ENCODE data around the gene AMZ1.
"Not testable (repeated sequence)": the region's sequence is repeated elsewhere in the genome, so short reads cannot be mapped to it uniquely, and the experiment has no call there.

The AMZ1 gene

DNA sequence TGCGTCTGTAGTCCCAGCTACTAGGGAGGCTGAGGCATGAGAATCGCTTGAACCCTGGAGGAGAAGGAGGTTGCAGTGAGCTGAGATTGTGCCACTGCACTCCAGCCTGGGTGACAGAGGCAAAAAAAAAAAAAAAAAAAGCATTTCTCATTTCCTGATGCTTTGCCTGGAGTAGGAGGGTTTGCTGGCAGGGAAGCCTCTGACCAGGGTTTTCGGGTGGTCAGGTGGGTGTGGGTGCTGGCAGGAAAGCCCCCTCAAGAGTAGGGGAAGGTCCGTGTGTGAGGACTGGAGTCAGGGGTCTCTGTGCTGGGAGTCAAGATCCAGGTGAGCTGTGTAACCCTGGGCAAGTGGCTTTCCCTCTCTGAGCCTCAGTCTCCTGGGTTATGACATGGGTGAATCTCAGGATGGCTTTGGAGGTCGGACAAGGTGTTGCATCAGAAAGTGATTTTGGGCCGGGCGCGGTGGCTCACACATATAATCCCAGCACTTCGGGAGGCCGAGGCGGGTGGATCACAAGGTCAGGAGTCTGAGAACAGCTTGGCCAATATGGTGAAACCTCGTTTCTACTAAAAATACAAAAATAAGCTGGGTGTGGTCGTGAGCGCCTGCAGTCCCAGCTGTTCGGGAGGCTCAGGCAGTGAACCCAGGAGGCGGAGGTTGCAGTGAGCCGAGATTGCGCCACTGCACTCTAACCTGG lies 3.2 kb downstream of the AMZ1 start:
- DNase-seq (ENCODE audit: low read depth in 2 of 2): no peak

DNA sequence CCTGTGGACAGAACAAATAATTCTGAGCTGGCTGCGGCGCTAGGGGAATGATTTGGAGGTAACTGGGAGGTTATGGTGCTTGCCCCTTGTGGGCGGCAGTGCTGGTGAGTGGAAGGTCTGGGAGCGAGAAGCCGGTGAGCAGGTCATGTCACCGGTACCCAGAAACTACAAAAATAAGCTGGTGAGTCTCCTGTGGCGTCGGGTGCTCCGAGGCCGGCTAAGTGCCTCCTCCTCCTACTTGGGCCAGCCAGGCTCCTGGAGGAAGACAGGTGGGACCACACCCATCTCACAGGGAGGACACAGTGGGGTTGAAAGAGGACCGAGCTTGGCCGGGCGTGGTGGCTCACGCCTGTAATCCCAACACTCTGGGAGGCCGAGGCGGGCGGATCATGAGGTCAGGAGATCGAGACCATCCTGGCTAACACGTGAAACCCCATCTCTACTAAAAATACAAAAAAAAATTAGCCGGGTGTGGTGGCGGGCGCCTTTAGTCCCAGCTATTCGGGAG lies 4.0 kb downstream of the AMZ1 start:
- not testable (repeated sequence) for DNase-seq (ENCODE audit: low read depth in 2 of 2)

DNA sequence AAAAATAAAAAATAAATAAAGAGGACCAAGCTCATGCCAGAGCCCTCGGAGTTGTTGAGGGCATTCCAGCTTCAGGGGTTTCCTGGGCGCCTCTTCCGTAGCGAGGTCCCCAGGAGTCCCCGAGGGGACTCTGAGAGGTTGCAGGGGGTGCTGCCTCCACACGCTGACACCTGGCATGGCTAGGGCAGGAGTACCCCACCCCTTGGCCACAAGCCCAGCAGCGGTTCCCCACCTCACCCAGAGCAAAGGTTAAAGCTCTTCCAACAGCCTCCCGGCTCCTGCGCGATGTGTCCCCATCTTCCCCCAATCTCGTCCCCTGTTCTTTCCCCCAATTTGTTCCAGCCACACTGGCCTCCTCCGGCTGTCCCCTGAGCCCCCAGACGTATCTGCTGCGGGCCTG lies 4.5 kb downstream of the AMZ1 start:
- no peak for DNase-seq (ENCODE audit: low read depth in 2 of 2)

DNA sequence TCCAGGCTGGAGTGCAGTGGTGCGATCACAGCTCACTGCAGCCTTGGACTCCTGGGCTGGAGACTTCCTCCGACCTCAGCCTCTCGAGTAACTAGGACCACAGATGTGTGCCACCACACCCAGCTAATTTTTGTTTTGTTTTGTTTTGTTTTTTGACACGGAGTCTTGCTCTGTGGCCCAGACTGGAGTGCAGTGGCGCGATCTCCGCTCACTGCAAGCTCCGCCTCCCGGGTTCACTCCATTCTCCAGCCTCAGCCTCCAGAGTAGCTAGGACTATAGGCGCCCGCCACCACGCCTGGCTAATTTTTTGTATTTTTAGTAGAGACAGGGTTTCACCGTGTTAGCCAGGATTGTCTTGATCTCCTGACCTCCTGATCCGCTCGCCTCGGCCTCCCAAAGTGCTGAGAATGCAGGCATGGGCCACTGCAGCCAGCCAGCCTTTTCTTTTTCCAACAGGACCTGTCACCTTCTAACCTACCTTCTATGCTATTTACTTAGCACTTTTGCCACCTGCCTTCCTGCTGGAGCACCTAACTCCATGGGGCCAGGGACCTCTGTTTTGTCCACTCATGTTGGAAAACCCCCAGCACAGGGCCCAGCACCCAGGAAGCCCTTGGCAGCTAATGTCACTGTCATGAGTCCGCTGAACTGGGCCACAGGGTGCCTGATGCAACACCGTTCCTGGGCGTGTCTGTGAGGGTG lies 5.6 kb downstream of the AMZ1 start:
- not testable (repeated sequence) for DNase-seq (ENCODE audit: low read depth in 2 of 2)

DNA sequence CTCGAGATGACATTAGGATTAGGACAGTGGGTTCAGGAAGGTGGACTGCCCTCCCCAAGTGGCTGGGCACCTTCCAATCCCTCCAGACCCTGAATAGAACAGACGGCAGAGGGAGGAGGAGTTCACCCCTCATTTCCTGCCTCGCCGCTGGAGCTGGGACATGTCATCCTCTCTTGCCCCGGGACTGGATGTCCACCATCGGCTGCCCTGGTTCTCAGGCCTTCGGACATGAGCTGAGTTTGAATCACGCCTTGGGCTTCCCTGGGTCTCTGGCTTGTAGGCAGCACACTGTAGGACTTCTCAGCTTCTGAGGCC lies 6.1 kb downstream of the AMZ1 start:
- DNase-seq (ENCODE audit: low read depth in 2 of 2): not testable (repeated sequence)

DNA sequence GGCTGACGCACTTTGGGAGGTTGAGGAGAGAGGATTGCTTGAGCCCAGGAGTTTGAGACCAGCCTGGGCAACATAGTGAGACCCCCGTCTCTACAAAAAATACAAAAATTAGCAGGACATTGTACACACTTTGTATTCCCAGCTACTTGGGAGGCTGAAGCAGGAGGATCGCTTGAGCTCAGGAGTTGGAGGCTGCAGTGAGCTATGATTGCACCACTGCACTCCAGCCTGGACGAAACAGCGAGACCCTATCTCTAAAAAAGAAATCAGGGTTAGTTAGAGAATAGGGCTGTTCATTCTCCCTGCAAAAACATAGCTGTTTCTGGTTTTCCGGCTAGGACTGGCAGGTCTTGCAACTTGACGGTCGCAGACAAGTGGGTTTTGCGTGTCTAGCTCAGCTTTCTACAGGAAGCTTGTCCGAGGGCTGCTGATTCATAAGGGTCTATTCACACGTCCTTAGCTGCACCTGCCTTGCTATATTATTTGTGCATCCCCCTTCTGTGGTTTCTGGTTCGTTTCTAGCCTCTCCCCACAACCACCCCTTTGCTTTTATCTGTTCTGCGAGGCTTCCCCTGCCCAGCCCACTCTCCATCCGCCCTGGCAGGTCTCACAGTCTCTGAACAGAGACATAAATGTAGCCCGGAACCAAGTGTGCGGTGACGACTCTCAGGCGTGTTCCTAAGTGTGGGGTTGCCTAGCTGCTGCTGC lies 10.7 kb downstream of the AMZ1 start:
- peak in 1 of 2 experiments; percentile 42 for DNase-seq (ENCODE audit: low read depth in 2 of 2)

DNA sequence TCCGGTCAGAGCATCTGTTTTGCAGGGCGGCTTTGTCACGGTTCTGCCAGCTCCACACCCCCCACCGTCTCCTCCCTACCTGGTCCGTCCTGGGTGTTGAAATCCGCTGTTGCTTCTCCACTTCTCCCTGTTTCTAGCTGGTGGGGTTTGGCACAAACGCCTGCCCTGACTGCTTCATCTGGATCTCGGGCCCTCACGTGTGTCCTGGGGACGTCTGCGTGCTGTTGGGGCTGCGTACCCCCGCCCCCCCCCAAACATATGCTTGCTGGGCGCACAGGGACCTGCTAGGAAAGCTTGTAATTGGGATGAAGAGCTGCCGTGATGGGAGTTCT lies 11.3 kb downstream of the AMZ1 start:
- no peak for DNase-seq (ENCODE audit: low read depth in 2 of 2)

DNA sequence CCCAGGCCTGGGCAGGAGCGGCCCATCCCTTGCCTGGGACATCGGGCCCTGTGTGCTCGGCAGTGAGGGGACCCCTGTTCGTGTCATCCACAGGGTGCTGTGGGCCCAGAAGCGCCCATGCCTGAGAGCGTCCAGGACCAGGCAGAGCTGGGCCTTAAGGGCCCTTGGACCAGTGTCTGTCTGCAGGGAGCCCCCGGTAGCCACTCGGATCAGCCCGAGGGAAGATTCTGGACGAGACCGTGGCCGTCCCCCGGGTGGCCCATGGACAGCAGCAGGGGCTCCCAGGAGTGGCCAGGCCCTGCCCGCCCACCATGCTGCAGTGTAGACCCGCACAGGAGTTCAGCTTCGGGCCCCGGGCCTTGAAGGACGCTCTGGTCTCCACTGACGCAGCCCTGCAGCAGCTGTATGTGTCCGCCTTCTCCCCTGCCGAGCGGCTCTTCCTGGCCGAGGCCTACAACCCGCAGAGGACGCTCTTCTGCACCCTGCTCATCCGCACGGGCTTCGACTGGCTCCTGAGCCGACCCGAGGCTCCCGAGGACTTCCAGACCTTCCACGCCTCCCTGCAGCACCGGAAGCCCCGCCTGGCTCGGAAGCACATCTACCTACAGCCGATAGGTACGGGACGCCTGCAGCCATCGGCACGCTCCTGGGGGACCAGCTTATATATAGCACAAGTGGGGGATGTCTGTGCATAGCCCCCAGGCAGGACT lies 12.3 kb downstream of the AMZ1 start:
- no peak for DNase-seq (ENCODE audit: low read depth in 2 of 2)

DNA sequence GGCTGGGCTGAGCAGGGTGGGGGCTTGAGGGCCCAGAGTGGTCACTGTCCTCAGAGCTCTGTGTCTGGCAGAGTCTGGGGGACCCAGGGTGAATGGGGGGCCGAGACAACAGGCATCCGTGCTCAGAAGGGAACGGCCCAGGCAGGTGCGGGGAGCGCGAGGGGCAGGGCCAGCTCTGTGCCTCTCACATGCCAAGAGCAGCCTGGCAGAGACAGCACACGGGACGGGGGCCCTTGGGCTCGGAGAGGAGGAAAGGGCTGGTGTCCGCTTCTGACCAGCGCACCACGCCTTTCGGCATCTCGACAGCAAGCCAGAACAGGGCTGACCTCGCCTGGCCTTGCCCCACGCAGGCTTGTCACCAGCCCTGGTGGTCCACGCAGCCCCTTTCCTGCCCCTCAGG lies 13.4 kb downstream of the AMZ1 start:
- DNase-seq (ENCODE audit: low read depth in 2 of 2): no peak

DNA sequence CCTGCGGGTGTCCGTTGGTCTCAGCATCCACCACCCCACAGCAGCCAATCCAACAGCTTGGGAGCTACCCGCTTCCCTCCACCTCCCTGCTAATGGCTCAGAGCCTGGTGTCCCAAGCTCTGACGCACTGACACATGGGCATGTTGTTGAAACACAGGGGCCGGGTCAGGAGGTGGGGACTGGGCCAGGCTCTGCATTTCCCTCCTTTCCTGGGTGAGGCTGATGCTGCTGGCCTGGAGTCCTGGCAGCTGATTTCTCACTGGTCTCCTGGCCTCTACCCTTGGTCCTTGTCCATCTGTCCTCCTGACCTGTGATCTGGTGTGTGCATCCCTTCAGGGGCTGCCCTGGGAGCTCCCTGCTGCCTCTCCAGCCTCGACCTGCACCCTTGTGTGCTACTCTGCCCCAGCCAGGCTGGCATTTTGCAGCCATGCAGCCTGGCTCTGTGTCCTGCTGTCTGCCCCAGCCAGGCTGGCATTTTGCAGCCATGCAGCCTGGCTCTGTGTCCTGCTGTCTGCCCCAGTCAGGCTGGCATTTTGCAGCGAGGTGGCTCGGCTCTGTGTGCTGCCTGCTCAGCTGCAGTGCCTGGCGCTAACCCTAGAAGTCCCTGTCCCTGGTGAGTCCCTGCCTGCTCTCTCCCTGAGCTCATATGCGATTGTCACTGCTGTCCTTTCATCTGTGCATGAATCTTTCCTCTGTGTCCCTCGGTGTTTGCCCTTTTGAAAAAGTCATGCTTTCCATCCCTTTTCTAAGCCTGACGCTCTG lies 14.0 kb downstream of the AMZ1 start:
- DNase-seq (ENCODE audit: low read depth in 2 of 2): no peak

DNA sequence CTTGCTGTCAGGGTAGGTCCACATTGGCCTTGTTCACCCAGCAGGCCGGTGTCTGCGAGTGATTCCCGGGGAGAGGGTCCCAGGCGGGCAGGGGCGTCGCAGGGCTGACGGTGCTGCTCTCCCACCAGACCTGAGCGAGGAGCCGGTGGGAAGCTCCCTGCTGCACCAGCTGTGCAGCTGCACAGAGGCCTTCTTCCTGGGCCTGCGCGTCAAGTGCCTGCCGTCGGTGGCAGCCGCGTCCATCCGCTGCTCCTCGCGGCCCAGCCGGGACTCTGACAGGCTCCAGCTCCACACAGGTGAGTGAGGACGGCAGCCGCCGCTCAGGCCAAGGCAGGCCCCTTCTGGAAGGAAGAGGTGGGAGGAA lies 14.6 kb downstream of the AMZ1 start:
- DNase-seq (ENCODE audit: low read depth in 2 of 2): no peak

DNA sequence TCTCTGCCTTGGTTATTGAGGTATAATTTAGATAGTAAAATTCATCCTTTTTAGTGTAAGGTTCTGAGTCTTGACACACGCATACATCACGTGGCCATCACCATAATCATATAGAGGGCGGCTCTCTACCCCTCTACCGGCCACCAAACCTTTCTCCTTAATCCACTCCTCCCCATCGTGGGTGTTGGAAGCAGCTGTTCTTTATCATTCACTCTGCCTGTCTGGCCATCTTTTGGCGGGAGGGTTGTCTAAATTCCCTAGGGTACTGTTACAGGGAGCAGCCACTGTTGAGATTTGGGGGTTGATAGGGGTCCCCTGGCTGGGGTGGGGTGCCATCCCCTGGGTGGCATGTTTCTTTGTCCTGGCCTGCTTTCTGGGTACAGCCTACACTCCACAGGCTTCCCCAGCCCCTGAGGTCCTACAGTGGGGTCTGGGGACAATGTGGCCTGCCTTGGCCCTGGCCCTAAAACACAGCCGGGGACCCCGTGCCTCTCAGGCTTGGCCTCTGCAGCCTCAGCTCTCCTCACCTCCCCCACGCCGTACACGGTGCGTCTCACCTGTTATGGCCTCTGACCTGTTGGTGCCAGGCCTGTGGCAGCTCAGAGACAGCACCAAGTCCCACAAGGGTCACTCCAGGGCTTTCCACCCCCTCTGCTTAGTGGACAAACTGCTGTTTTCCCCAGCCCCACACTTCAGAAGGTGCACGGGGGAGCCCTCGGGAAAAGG lies 17.5 kb downstream of the AMZ1 start:
- no peak for DNase-seq (ENCODE audit: low read depth in 2 of 2)

DNA sequence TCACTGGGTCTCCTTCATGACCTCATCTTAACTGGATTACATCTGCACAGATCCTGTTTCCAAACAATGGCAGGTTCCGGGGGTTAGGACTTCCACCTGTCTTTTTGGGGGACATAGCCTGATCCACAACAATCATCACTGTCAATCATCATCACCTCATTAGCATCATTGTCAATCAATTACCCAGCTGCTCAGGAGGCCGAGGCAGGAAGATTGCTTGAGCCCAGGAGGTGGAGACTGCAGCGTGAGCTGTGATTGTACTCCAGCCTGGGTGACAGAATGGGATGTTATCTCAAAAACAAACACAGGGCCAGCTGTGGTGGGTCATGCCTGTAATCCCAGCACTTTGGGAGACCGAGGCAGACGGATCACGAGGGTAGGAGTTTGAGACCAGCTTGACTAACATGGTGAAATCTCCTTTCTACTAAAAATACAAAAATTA lies 18.7 kb downstream of the AMZ1 start:
- no peak for DNase-seq (ENCODE audit: low read depth in 2 of 2)

DNA sequence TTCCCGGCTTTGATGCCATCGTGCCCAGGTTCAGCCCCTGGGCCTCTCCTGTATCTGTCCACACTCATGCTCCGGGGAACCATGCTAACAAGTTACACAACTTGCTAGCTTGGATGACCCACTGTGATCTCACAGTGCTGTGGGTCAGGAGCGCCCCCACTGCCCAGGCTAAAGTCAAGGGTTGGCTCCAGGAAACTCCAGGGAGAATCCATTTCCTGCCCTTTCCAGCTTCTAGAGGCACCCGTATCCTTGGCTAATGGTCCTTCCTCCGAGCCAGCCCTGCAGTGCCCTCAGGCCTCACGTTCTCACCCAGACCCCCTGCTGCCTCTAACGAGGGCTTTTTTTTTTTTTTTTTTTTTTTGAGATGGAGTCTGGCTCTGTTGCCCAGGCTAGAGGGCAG lies 19.5 kb downstream of the AMZ1 start:
- DNase-seq (ENCODE audit: low read depth in 2 of 2): no peak

DNA sequence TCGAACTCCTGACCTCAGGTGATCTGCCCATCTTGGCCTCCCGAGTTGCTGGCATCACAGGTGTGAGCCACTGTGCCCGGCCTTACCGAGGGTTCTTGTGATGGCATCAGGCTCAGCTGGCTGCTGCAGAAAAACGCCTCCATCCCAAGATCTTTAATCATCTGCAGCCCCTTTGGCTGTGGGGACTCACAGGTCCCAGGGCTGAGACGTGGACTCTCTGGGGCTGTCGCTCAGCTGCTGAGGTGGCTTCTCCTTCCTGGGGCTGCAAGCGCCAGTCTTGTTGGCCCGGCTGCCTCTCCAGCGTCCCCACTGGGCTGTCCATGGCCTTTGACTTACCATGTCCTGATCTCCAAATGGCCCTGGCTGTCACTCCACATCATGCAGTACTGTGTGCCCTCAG lies 20.0 kb downstream of the AMZ1 start:
- no peak for DNase-seq (ENCODE audit: low read depth in 2 of 2)

DNA sequence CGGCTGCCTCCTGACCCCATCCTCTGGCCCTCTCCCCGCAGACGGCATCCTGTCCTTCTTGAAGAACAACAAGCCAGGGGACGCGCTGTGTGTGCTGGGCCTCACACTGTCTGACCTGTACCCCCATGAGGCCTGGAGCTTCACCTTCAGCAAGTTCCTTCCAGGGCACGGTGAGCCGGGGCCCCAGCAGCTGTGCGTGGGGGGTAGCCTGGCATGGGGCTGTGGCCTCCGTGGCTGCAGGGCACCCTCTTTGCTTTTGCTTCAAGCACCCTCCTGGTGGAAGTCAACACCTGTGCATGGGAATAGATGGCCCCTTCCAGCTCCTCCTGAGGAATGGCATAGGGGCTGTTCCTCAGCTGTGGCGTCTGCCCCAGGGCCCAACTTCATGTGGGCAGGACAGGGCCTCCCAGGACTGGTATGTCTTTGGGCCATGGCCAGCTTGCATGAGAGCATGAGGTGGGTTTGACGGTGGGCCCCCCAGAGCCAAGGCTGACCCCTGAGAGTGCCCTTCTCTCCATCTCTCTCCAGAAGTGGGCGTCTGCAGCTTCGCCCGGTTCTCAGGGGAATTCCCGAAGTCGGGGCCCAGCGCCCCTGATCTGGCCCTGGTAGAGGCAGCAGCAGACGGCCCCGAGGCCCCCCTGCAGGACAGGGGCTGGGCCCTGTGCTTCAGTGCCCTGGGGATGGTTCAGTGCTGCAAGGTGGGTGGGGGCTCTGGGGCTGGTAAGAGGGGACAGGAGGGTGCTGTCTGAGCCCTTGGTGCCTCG lies 20.7 kb downstream of the AMZ1 start:
- DNase-seq (ENCODE audit: low read depth in 2 of 2): no peak

DNA sequence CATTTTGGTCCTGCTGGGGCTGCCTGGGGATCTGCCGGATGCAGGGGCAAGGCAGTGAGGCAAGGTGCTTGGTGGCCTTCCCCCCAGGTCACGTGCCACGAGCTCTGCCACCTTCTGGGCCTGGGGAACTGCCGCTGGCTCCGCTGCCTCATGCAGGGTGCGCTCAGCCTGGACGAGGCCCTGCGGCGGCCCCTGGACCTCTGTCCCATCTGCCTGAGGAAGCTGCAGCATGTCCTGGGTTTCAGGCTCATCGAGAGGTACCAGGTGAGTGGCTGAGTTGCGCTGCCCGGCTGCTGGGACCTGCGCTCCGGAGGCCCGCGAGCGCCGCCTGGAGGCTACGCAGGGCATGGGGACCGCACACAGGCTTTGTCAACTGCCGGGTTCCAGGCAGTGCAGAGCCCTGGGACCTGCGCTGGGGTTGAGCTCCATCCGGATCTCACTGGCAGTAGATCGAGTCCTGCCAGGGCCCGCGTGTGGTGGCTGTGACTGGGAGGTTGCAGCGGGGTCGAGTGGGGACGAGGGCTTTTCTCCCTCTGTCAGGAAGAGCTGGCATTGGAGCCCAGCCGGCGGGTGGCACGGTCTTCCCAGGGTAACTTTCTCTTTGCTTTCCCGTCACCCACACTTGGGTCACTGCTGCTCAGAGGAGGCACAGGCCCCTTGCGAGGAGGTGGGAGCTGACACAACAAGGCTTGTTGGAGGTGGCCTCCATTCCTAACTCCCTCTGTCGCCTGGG lies 21.7 kb downstream of the AMZ1 start:
- peak; percentile 59 to 63 for DNase-seq (ENCODE audit: low read depth in 2 of 2)

DNA sequence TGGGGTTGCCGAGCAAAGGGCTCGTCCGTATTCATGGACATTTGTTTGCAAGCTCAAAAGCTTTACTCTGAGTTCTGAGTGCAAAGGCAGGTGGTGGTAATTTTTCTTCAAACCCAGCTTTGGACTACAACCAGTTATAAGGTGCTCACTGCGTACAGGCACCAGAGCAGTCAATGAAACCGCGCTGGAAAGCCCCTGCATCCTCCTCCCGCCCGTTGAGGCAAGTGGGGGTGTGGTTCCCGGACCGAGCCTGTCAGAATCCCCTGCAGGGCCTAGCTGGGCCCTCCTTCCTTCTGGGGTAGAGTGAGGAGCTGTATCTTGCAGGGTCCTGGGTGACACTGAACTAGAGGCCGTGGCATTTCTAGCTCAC lies 22.3 kb downstream of the AMZ1 start:
- DNase-seq (ENCODE audit: low read depth in 2 of 2): no peak

DNA sequence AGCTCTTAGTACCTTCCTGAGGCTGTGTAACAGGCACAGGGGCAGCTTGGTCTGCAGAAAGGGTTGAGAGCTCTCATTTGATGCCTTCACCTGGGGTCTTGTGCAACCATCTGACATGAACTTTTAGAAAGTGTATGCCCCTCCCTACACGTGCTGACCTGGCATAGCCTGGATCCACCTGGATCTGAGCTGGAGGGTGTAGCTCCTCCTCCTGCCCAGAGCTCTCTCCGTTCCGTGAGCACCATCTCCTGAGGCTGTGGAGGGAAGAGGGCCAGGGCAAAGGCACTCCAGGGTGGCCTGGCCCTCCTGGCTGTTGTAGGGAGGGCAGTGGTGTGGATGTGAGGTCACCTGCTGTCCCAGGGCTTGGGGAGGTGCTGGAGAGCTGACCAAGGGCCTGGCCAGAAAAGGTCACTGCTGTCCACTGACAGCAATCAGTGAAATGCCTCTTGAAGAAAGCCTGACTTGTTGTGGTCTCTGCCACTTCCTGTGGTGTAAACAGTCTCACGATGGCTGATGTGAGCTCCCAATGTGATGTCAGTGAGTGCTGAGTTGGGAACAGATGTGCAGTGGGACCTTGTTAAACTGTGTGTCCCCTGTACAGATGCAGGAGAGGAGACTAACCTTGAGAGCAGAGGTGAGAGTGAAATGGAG lies 23.0 kb downstream of the AMZ1 start:
- no peak for DNase-seq (ENCODE audit: low read depth in 2 of 2)
